Glomerular endothelial cell (primary cell): Measurements from ENCODE around the gene FASTKD3. TPM values are rescaled to one million over a fixed set of nuclear protein-coding genes. Genes with fewer than 3 reads are reported as not detected.
"Not testable (repeated sequence)": the region's sequence is repeated elsewhere in the genome, so short reads cannot be mapped to it uniquely, and the experiment has no call there.

Experiments
- DNase-seq: peaks from one replicate; pipeline ENCODE4 v3.0.0-alpha.2; 2011; ENCODE audit warnings: low read depth, low spot score; ENCODE audit errors: extremely low read depth
- total RNA-seq: library from RNA; depleted of rRNA; stranded (reverse); fragments of >200 nt; gene quantifications from 2 replicates; pipeline ENCODE4 v1.2.3, GENCODE V29; 2015

Gene FASTKD3
- total RNA-seq: 6.4 and 9.1 TPM in 2 replicates

GRCh38 chr5:7868773-7869473 is at the start of gene FASTKD3, which contains the start of gene MTRR:
TSS of gene FASTKD3 (minus strand) at chr5:7869031. CDS start at chr5:7868083, 948 bp downstream.
TSS of gene MTRR (plus strand) at chr5:7869148. CDS start at chr5:7870795, 1,647 bp downstream.
- DNase-seq: peak; percentile 41

- no peak for DNase-seq
Observed at GRCh38 chr5:7917130-7918123, 48.6 kb upstream of the FASTKD3 start.

- DNase-seq: no peak
Observed at GRCh38 chr5:7916171-7916804, 47.5 kb upstream of the FASTKD3 start.

GRCh38 chr5:7911429-7911771 is 42.6 kb upstream of the FASTKD3 start:
- not testable (repeated sequence) for DNase-seq

- no peak for DNase-seq
Observed at GRCh38 chr5:7910738-7911428, 42.1 kb upstream of the FASTKD3 start.

- DNase-seq: no peak
Observed at GRCh38 chr5:7908317-7908716, 39.5 kb upstream of the FASTKD3 start.

GRCh38 chr5:7907612-7908011 is 38.8 kb upstream of the FASTKD3 start:
- DNase-seq: no peak

GRCh38 chr5:7904170-7904569 is 35.3 kb upstream of the FASTKD3 start:
- no peak for DNase-seq

- DNase-seq: no peak
Observed at GRCh38 chr5:7902666-7903625, 34.1 kb upstream of the FASTKD3 start.

GRCh38 chr5:7902201-7902600 is 33.4 kb upstream of the FASTKD3 start:
- DNase-seq: no peak

- peak; percentile 10 for DNase-seq
Observed at GRCh38 chr5:7897014-7897600, 28.3 kb upstream of the FASTKD3 start.

- no peak for DNase-seq
Observed at GRCh38 chr5:7894860-7895259, 26.0 kb upstream of the FASTKD3 start.

- no peak for DNase-seq
Observed at GRCh38 chr5:7894439-7894838, 25.6 kb upstream of the FASTKD3 start.

- no peak for DNase-seq
Observed at GRCh38 chr5:7888901-7889300, 20.1 kb upstream of the FASTKD3 start.

- DNase-seq: no peak
Observed at GRCh38 chr5:7886849-7887475, 18.1 kb upstream of the FASTKD3 start.

- DNase-seq: no peak
Observed at GRCh38 chr5:7884491-7885267, 15.8 kb upstream of the FASTKD3 start.

GRCh38 chr5:7882926-7883325 is 14.1 kb upstream of the FASTKD3 start:
- DNase-seq: no peak

- no peak for DNase-seq
Observed at GRCh38 chr5:7881816-7882215, 13.0 kb upstream of the FASTKD3 start.
